22Rv1 (cell line): Measurements from ENCODE around the gene COBL.

Experiments used
- CTCF ChIP-seq: fragments of 450-650 bp; IDR thresholded peaks from 2 replicates; pipeline ENCODE4 v1.5.1; 2017; ENCODE audit warnings: mild to moderate bottlenecking
- ZFX ChIP-seq: fragments of 450-650 bp; IDR thresholded peaks from 2 replicates; pipeline ENCODE4 v1.6.1; 2017; ENCODE audit warnings: antibody characterized with exemption, borderline replicate concordance

GRCh38 chr7:51016546-51016945, 300.1 kb downstream of the COBL start:
- TF ChIP-seq CTCF: no peak
- TF ChIP-seq ZFX: no peak
